AG09309 (cell line): ENCODE measurements around the gene OR9A4.

Experiments
- DNase-seq: peaks from one replicate; pipeline ENCODE4 v3.0.0-alpha.2; 2010; ENCODE audit warnings: low read depth
- H3K4me3 ChIP-seq: 2 replicates; pipeline ENCODE4 v1.5.1; 2011; ENCODE audit warnings: mild to moderate bottlenecking, low read depth, low read length, moderate library complexity; ENCODE audit not compliant: control insufficient read depth
- TF ChIP-seq, protein P1 (sequence below): IDR thresholded peaks from 2 replicates; pipeline ENCODE4 v1.5.1; 2011; ENCODE audit warnings: mild to moderate bottlenecking, low read depth, low read length, inconsistent platforms; ENCODE audit not compliant: insufficient read depth, control insufficient read depth; ENCODE audit errors: missing control alignments

The OR9A4 gene

DNA sequence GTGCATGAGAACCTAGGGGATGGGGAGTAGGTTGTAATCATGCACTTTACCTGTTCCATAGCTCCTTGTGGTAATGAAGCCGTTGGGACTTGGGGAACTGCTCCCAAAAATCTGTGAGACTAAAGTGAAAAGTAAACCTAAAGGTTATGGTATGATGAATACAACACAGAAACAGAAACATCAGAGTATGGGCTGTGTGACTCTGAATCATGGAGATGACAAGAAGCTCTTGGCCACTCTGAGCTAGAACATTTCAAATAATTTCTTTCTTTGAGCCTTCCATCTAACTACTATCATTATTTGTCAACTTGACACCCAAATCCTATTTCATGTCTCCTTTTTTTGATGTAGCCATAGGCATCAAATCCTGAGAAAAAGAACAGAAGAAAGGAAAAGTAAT, 27.6 kb downstream of the OR9A4 start:
- H3K4me3 ChIP-seq: no peak overlapping the region
- TF ChIP-seq, protein P1, sequence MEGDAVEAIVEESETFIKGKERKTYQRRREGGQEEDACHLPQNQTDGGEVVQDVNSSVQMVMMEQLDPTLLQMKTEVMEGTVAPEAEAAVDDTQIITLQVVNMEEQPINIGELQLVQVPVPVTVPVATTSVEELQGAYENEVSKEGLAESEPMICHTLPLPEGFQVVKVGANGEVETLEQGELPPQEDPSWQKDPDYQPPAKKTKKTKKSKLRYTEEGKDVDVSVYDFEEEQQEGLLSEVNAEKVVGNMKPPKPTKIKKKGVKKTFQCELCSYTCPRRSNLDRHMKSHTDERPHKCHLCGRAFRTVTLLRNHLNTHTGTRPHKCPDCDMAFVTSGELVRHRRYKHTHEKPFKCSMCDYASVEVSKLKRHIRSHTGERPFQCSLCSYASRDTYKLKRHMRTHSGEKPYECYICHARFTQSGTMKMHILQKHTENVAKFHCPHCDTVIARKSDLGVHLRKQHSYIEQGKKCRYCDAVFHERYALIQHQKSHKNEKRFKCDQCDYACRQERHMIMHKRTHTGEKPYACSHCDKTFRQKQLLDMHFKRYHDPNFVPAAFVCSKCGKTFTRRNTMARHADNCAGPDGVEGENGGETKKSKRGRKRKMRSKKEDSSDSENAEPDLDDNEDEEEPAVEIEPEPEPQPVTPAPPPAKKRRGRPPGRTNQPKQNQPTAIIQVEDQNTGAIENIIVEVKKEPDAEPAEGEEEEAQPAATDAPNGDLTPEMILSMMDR: no peak

DNA sequence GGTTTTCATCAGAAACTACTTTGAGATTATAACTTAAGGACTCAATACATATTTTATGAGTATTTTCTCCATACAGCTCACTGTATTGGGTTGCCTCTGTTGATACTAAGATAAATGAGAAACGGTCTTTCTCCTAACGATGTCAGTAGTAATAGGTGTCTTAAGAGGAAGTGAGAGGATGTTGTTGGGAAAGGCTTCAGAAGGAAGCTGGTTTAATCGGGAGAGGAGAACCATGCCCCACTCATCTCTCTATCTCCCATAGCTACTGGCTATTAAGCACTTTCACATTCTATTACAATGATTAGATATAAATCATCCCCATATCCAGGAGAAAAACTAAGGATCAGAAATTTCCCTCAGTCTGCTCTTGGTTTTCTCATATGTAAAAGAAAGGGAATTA, 28.6 kb downstream of the OR9A4 start:
- H3K4me3 ChIP-seq: no peak overlapping the region
- TF ChIP-seq, protein P1: no peak
- no peak for DNase-seq

More for the DNA sequence above, 27.6 kb downstream of the OR9A4 start:
- DNase-seq: no peak

DNA sequence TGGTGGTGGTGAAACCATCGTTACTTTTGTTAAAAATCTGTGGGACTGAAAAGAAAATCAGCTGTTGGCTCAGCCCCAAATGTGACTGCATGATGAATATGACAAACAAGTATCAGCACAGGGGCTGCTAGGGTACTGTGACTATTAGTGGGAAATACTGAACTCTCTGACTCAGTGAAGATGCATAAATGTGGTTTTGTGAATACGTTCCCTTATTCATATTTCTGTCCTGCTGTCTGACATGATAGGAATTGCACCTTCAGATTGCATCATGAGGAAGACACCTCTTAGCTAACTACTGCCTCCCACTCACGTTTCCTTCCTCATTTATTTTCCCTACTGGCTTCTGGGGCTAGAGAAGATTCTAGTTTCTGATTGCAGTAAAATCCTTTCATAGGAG, 29.2 kb downstream of the OR9A4 start:
- no peak overlapping the region for H3K4me3 ChIP-seq
- TF ChIP-seq, protein P1: no peak
- DNase-seq: no peak

DNA sequence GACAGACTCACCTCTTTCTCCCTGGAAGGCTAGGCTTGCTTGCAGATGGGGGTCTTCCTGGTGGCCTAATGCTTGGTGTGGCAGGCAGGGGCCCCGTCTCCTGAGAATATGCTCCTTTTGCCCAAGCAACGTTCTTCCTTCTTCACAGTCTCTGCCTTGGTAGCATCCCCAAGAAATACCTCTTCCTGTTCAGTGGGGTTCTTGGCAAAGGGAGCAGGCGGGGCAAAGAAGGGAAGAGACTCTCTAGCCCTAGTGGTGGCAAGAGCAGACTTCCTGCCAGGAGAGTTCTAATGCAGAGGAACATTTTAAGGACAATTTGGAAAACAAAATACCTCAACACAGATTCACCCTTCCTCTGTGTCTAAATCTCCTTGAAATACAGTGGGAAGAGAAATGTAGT, 30.6 kb downstream of the OR9A4 start, which contains the start of gene CLEC5A:
CLEC5A (minus strand) TSS at position 179 of the 400 bp plus-strand sequence. CDS start 682 bp downstream, outside the sequence.
- no peak for DNase-seq
- TF ChIP-seq, protein P1: no peak
- no peak within 1 kb of the TSS for H3K4me3 ChIP-seq

DNA sequence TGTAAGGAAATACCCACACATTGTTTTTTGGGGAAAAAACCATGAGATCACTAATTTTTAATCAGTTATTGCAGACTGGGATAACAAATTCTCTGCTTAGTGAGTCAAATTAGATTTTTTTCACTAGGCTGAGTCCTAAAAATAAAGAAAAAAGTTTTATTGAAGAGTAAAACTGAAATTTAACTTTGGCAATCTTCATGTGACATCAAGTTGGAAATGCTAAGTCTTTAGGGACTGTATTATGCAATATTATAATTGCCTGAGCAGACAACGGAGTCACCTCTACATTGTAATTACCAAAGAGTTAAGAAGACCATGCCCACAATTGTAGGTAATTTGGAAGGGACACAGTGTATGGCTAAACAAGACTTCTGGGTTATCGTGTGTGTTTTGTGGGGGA, 32.8 kb downstream of the OR9A4 start:
- no peak for DNase-seq
- no peak overlapping the region for H3K4me3 ChIP-seq
- TF ChIP-seq, protein P1: no peak

DNA sequence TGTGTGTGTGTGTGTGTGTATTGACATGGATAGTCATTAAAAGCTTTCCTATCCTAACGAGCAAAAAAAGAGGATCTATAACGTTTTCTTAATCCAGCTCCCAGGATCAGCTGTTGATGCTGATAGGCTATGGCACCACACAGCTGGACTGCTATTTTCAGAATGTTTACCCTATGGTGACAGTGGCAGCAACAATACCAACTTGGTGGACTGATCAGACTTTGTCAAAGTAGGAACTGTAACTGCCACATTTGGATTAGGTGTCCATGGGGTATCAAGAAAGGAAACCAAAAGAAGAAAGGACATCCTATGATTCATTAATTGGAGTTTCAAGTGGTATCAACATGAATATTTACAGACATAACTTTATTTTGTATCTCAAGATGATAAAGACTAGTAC, 33.3 kb downstream of the OR9A4 start:
- no peak overlapping the region for H3K4me3 ChIP-seq
- DNase-seq: no peak
- TF ChIP-seq, protein P1: no peak

DNA sequence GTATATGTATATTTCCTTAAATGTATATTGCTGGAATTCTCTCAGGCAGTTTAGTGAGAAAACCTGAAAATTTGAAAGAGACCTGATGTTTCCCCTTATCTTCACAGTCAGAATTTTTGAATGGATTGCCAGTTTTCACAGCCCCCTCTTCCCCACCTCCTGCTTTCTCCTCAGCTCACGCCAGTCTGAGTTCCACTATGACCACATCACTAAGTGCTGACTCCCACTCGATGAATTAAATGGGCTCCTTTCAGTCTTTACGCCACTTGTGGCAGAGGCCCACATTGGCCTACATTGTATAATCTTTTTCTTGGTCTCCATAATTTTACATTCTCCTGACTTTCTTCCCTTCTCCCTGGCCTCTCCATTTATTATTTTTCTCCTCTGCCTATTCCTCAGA, 33.7 kb downstream of the OR9A4 start:
- H3K4me3 ChIP-seq: no peak overlapping the region
- TF ChIP-seq, protein P1: no peak
- DNase-seq: no peak
